IPS-20b (cell line): ENCODE data around the gene NAV3.

Experiments used
- H3K27ac ChIP-seq: one replicate; pipeline ENCODE4 v1.5.1; 2013; ENCODE audit warnings: low read length
- H3K27me3 ChIP-seq: 2 replicates; pipeline ENCODE4 v1.6.1; 2013; ENCODE audit warnings: mild to moderate bottlenecking, low read length, inconsistent platforms; ENCODE audit not compliant: insufficient read depth
- H3K36me3 ChIP-seq: 2 replicates; pipeline ENCODE4 v1.6.1; 2013; ENCODE audit warnings: low read depth, mild to moderate bottlenecking, inconsistent platforms, low read length, moderate library complexity; ENCODE audit not compliant: insufficient read depth
- H3K4me1 ChIP-seq: 2 replicates; pipeline ENCODE4 v1.6.1; 2013; ENCODE audit warnings: mild to moderate bottlenecking, control low read depth, inconsistent platforms, low read length, moderate library complexity; ENCODE audit not compliant: insufficient read depth
- H3K4me3 ChIP-seq: 2 replicates; pipeline ENCODE4 v1.5.1; 2013; ENCODE audit warnings: mild to moderate bottlenecking, low read length, inconsistent platforms
- H3K9ac ChIP-seq: 2 replicates; pipeline ENCODE4 v1.6.1; 2013; ENCODE audit warnings: low read depth, mild to moderate bottlenecking, inconsistent platforms, low read length, moderate library complexity
- H3K9me3 ChIP-seq: 2 replicates; pipeline ENCODE4 v1.6.1; 2013; ENCODE audit warnings: mild to moderate bottlenecking, low read depth, low read length, inconsistent platforms; ENCODE audit not compliant: insufficient read depth

The NAV3 gene

GRCh38 chr12:78062786-78063185, 232.1 kb downstream of the NAV3 start:
- Histone ChIP-seq H3K36me3 (no peaks in the 10 kb centered on the region), H3K9me3 (no peaks in the 10 kb centered on the region), H3K4me1 (no peaks in the 10 kb centered on the region), H3K4me3 (no peak overlapping the region), H3K9ac (no peak overlapping the region), H3K27ac (no peak overlapping the region), H3K27me3 (no peaks in the 10 kb centered on the region)

- Histone ChIP-seq H3K27ac (no peak overlapping the region), H3K27me3 (no peaks in the 10 kb centered on the region), H3K36me3 (no peaks in the 10 kb centered on the region), H3K9ac (no peak overlapping the region), H3K9me3 (no peaks in the 10 kb centered on the region), H3K4me1 (no peaks in the 10 kb centered on the region), H3K4me3 (no peak overlapping the region)
Measured at GRCh38 chr12:78081590-78082314, 251.1 kb downstream of the NAV3 start.

GRCh38 chr12:78085542-78086182, 255.0 kb downstream of the NAV3 start:
- Histone ChIP-seq H3K4me1 (no peaks in the 10 kb centered on the region), H3K27me3 (no peaks in the 10 kb centered on the region), H3K4me3 (no peak overlapping the region), H3K27ac (no peak overlapping the region), H3K9me3 (no peaks in the 10 kb centered on the region), H3K9ac (no peak overlapping the region), H3K36me3 (no peaks in the 10 kb centered on the region)

GRCh38 chr12:78086553-78087362, 256.1 kb downstream of the NAV3 start:
- no peaks in the 10 kb centered on the region for H3K4me1 ChIP-seq
- H3K9me3 ChIP-seq, result no peaks in the 10 kb centered on the region
- H3K4me3 ChIP-seq, result no peak overlapping the region
- no peaks in the 10 kb centered on the region for H3K36me3 ChIP-seq
- H3K9ac ChIP-seq, result no peak overlapping the region
- no peaks in the 10 kb centered on the region for H3K27me3 ChIP-seq
- H3K27ac ChIP-seq, result no peak overlapping the region

- Histone ChIP-seq H3K27me3 (no peaks in the 10 kb centered on the region), H3K9me3 (no peaks in the 10 kb centered on the region), H3K27ac (no peak overlapping the region), H3K36me3 (no peaks in the 10 kb centered on the region), H3K4me1 (no peaks in the 10 kb centered on the region), H3K9ac (no peak overlapping the region), H3K4me3 (no peak overlapping the region)
Measured at GRCh38 chr12:78087363-78087675, 256.6 kb downstream of the NAV3 start.

GRCh38 chr12:78088391-78088832, 257.7 kb downstream of the NAV3 start:
- no peak overlapping the region for H3K4me3 ChIP-seq
- no peaks in the 10 kb centered on the region for H3K27me3 ChIP-seq
- no peak overlapping the region for H3K9ac ChIP-seq
- H3K27ac ChIP-seq, result no peak overlapping the region
- H3K9me3 ChIP-seq, result no peaks in the 10 kb centered on the region
- H3K36me3 ChIP-seq, result no peaks in the 10 kb centered on the region
- no peaks in the 10 kb centered on the region for H3K4me1 ChIP-seq

- Histone ChIP-seq H3K27me3 (no peaks in the 10 kb centered on the region), H3K9ac (no peak overlapping the region), H3K27ac (no peak overlapping the region), H3K9me3 (no peaks in the 10 kb centered on the region), H3K36me3 (no peaks in the 10 kb centered on the region), H3K4me1 (no peaks in the 10 kb centered on the region), H3K4me3 (no peak overlapping the region)
Measured at GRCh38 chr12:78090266-78090665, 259.6 kb downstream of the NAV3 start.

GRCh38 chr12:78095623-78096022, 264.9 kb downstream of the NAV3 start:
- Histone ChIP-seq H3K9me3 (no peaks in the 10 kb centered on the region), H3K36me3 (no peaks in the 10 kb centered on the region), H3K27ac (no peak overlapping the region), H3K27me3 (no peaks in the 10 kb centered on the region), H3K4me1 (no peaks in the 10 kb centered on the region), H3K4me3 (no peak overlapping the region), H3K9ac (no peak overlapping the region)

GRCh38 chr12:78096909-78097597, 266.4 kb downstream of the NAV3 start:
- H3K36me3 ChIP-seq, result no peaks in the 10 kb centered on the region
- no peaks in the 10 kb centered on the region for H3K4me1 ChIP-seq
- H3K27ac ChIP-seq, result no peak overlapping the region

GRCh38 chr12:78099806-78100205, 269.1 kb downstream of the NAV3 start:
- H3K27ac ChIP-seq, result no peak overlapping the region
- H3K27me3 ChIP-seq, result no peaks in the 10 kb centered on the region
- H3K4me3 ChIP-seq, result no peak overlapping the region
- no peaks in the 10 kb centered on the region for H3K9me3 ChIP-seq
- no peaks in the 10 kb centered on the region for H3K36me3 ChIP-seq
- H3K9ac ChIP-seq, result no peak overlapping the region
- no peaks in the 10 kb centered on the region for H3K4me1 ChIP-seq

More at GRCh38 chr12:78096909-78097597, 266.4 kb downstream of the NAV3 start:
- Histone ChIP-seq H3K9ac (no peak overlapping the region), H3K4me3 (no peak overlapping the region), H3K27me3 (no peaks in the 10 kb centered on the region), H3K9me3 (no peaks in the 10 kb centered on the region)

- Histone ChIP-seq H3K27ac (no peak overlapping the region), H3K9ac (no peak overlapping the region), H3K36me3 (no peaks in the 10 kb centered on the region), H3K9me3 (no peaks in the 10 kb centered on the region), H3K4me3 (no peak overlapping the region), H3K4me1 (no peaks in the 10 kb centered on the region), H3K27me3 (no peaks in the 10 kb centered on the region)
Measured at GRCh38 chr12:78101113-78101876, 270.6 kb downstream of the NAV3 start.
